Stimulated activated CD8-positive, alpha-beta memory T cell treated with anti-CD3 and anti-CD28 coated beads, Interleukin-4, amount 100 ng/mL, for 24 hours (primary cell): ENCODE measurements around the gene SYT3.
"Not testable (repeated sequence)": the region's sequence is repeated elsewhere in the genome, so short reads cannot be mapped to it uniquely, and the experiment has no call there.

Experiments used
- DNase-seq: peaks from one replicate; pipeline ENCODE4 v3.0.0-alpha.2; 2020; ENCODE audit warnings: low read depth

SYT3 gene

GRCh38 chr19:50636317-50637085 lies 3.2 kb downstream of the SYT3 start:
- no peak for DNase-seq

DNA sequence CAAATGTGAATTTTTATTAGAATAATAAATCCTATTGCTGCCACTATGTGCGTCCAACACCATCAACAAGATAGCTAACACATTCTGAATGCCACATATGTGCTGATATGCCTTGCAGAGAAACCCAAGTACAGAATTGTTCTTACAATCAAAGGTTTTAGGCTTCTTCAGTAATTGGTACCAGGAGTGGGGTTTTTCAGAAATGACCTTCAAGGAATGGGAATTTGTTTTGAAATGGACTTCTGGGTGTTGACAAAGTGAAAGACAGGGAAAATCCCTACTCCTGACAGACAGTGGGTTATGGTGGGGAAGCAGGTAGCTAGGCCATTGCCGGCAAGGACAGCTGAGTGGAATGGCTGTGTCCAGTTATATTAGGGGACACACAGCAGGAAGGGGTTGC lies 5.7 kb downstream of the SYT3 start:
- no peak for DNase-seq

- DNase-seq, result no peak
Observed at GRCh38 chr19:50633359-50633758, 6.3 kb downstream of the SYT3 start.

DNA sequence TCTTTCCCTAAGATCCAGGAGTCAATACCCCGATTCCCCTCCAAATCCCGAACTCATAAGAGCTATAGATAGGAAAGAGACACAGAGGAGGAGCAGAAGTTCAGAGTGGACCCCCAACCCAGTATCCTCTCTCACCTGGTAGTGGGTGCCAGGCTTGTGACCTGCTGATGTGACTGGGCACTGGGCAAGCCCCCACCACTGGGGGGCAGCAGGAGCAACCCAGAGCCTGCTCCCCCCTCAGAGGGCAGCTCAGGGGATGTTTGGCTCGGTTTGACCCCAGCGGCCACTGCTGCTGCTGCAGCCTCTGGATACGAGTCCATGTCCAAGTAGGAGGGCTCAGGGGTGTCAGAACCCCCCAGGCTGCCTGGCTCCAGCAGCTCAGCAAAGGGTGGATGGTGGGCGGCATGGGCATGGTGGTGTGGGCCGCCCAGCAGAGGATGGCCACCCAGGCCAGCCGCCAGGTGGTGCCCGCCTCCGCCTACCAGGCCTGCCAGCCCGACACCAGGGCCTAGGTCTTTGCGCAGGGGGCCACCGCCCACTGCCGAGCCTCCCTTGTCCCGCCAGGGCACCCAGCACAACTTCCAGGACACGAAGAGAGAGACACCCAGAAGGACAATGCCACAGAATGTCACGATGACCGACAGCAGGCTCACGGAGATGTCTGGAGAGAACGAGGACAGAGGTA lies 7.4 kb downstream of the SYT3 start:
- DNase-seq, result no peak

GRCh38 chr19:50629801-50630200 lies 9.9 kb downstream of the SYT3 start:
- DNase-seq, result no peak

DNA sequence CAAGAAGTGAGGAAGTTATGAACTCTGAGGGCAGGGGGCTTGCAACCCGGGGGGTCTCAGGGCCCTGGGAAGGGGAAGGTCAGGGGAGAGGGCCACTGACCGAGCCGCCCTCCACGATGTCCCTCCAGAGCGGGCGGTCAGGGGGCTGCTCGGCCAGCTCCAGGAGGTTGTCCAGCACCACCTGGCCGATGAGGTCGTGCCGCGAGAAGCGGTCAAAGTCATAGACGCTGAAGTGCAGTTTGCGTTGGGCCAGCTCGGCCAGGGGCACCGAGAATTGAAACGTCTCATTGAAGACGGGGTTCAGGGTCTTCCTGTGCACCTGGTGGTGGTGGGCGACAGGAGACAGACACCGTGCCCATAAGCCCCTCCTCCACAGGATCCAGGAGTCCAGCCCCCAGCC lies 10.5 kb downstream of the SYT3 start:
- DNase-seq, result no peak

DNA sequence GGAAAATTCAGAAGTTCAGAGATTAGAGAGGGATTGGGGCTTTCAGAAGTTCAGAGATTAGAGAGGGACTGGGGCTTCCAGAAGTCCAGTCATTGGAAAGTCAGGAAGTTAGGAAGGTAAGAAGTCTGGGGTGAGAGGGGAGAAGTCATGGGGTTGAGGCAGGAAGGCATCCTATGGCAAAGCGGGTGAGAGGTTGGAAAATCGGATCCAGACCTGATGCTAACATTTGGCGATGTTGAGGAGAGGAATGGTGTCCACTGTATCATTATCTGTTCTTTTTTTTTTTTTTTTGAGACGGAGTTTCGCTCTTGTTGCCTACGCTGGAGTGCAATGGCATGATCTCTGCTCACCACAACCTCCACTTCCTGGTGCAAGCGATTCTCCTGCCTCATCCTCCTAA lies 11.1 kb downstream of the SYT3 start:
- no peak for DNase-seq

DNA sequence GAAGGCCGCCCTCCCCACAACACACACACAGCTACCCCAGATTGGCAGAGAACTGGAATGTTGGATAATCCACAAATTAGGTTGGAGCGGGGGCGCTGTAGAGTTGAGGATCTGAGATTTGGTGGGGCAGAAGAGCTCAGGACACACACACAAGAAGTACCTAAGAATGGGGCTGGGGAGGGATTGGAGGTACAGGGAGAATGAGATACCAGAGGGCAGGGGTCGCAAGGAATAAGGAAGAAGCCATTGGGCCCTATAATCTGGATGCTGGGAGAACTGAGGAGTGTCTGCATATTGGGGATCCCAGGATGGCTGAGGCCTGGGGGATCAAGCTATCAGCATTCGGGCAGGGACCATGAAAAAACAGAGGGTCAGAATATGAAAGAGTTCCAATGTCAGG lies 11.5 kb downstream of the SYT3 start:
- DNase-seq, result no peak

- no peak for DNase-seq
Observed at GRCh38 chr19:50626795-50627194, 12.9 kb downstream of the SYT3 start.

- DNase-seq, result no peak
Observed at GRCh38 chr19:50626011-50626410, 13.7 kb downstream of the SYT3 start.

DNA sequence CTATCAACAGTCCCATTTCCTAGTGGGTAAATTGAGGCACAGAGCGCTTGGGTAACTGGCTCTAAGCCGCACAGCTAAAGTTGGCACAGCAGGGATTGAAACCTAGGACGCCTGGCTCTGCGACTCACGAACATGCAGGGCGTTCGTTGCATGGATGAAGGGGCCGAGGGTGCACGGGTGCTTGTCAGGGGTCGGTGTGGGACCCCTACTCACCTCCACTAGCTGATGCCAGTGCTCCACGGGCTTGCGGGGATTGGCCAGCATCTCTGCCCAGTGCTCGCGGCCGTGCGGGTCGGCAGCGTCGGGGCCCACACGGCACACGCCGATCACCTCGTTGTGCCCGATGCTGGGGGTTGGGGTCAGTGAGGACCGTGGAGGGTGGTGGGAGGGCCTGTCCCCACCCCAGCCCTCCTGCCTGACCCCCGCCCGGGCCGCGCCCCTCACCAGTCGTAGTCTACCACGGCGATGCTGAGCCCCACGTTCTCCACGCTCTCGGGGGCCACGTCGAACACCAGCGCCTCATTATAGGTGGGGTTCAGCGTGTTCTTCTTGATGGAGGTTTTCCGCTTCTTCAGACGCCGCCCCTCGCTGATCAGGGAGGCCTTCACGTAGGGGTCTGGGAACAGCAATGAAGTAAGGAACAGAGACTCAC lies 14.6 kb downstream of the SYT3 start:
- DNase-seq, result no peak

DNA sequence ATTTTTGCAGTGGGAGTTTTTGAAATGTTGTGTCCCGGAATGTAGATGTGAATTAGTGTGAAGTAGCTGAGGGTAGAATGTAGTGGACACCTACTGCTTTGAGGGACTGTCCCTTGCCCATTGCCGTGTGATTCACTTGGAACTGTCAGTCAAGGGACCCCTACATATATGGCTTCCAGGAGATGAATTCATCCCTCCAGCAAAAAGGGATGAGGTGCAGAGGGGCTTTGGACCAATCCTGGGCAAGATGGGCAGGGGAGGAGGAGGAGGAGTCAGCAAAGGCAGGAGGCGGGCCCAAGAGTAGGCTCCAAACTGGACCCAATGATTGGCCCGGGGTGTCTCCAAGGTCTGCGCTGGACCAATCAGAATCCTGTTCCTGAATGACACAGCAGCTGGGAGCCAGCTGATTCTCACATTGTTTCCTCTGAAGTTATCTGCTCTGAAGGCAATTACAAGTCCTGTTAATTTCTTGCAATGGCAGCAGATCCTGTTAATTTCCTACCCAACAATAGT lies 19.2 kb downstream of the SYT3 start:
- not testable (repeated sequence) for DNase-seq

DNA sequence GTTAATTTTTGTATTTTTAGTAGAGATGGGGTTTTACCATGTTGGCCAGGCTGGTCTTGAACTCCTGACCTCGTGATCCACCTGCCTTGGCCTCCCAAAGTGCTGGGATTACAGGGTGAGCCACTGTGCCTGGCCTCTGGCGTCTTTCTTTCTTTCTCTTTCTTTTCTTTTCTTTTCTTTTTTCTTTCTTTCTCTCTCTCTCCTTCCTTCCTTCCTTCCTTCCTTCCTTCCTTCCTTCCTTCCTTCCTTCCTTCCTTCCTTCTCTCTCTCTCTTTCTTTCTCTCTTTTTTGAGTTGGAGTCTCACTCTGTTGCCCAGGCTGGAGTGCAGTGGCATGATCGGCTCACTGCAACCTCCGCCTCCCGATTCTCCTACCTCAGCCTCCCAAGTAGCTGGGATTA lies 20.5 kb downstream of the SYT3 start:
- DNase-seq, result not testable (repeated sequence)

DNA sequence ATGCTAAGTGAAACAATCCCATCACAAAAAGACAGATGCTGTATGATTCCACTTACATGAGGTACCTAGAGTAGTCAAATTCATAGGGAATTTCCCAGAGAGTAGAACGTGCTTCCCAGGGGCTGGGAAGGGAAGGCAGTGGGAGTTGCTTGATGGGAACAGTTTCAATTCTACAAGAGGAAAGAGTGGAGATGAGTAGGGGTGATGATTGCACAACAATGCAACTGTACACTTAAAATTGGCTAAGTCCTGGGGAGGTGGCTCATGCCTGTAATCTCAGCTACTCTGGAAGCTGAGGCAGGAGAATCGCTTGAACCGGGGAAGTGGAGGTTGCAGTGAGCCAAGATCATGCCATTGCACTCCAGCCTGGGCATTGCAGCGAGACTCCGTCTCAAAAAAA lies 21.3 kb downstream of the SYT3 start:
- not testable (repeated sequence) for DNase-seq

DNA sequence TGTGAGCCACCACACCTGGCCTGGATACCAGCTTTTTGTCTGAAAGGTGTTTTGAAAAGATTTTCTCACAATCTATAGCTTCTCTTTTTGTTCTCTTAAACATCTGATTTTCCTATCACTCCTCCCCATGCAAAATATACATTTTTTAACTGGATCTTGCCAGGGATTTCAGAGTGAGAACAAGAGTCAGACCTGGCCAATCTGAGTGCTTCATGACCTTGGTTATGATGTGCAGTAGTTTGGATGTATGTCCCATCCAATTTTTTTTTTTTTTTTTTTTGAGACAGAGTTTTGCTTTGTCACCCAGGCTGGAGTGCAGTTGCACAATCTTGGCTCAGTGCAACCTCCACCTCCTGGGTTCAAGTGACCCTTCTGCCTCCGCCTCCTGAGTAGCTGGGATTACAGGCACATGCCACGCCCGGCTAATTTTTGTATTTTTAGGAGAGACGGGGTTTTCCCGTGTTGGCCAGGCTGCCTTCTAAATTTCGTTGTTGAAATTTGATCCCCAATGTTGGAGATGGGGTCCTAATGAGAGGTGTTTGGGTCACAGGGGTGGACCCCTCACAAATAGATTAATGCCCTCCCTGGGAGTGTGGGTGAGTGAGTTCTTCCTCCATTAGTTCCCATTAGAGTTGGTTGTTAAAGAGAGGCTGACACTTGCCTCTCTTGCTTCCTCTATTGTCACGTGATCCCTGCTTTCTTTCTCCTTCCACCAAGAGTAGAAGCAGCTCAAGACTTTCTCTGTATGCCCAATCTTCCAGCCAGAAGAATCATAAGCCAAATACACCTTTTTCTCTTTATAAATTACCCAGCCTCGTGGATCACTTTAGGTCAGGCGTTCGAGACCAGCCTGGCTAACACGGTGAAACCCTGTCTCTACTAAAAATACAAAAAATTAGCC lies 26.9 kb downstream of the SYT3 start:
- not testable (repeated sequence) for DNase-seq

- peak; percentile 71 for DNase-seq
Observed at GRCh38 chr19:50607874-50608785, 31.6 kb downstream of the SYT3 start.

DNA sequence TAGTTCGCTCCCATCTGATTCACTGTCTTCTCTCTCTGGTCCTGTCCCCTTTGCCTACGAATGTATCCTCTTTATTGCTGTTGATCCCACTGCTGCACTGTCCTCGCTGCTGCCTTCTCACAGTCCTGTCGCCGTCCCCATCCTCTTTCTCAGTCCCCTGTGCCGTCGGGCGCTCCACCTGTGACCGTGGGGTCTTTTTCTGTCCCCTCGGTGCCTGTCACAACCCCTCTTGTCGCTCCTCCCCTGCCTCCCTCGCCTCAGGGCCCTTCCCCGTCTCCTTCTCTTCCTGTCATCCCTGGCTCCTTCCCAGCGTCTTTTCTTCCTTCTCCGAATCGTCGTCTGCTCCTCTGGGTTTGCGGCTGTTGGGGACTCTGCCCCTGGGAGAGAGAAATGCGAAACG lies 32.3 kb downstream of the SYT3 start:
- no peak for DNase-seq

DNA sequence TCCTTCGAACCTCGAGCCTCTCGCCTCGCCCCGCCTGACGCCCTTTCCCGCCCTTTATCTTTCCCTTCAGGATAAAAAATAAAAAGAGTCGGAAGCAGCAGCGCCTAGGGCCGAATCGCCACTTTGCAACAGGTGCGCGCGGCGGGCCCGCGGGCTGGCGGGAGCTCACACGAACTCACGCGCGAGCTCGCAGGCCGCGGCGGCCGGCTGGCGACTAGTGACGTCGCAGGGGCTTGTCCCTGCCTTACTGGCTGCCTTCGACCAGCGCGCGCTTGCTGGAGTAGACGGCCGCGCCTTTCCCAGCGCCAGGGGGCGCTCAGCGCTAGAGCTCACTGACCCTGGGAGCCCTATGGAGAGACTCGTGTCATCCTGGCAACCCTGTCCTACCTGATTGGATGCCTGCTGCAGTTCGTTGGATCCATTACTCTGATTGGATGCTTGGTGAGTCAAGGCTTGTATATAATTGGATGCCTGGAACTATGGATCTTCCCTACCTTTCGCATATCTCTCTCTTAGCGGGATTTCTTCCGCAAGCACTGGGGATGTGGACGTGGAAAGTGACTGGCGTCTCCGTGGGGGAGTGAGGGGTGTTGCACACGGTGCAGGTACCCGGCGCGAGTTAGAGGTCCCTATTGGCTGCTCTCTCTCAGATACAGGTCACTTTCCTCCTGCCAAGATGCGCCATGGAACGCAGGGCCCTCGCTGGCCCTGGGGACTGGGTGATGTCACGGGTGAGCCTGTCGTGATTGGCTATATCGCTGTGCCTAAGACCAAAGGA lies 33.4 kb downstream of the SYT3 start:
- DNase-seq, result not testable (repeated sequence)

DNA sequence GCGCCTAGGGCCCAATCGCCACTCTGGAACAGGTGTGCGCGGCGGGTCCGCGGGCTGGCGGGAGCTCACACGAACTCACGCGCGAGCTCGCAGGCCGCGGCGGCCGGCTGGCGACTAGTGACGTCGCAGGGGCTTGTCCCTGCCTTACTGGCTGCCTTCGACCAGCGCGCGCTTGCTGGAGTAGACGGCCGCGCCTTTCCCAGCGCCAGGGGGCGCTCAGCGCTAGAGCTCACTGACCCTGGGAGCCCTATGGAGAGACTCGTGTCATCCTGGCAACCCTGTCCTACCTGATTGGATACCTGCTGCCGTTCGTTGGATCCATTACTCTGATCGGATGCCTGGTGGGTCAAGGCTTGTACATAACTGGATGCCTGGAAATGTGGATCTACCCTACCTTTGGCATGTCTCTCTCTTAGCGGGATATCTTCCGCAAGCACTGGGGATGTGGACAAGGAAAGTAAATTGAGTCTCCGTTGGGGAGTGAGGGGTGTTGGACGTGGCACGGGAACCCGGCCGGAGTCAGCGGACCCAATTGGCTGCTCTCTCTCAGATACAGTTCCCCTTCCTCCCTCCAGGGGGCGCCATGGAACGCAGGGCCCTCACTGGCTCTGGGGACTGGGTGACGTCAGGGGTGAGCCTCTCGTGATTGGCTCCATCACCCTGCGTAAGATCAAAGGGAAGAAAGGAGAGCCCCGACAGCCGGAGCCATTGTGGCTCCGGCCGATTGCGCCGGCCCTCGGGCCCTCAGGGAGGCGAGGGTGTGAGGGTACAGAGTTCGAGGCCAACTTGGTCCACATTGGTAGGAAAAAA lies 35.2 kb downstream of the SYT3 start:
- not testable (repeated sequence) for DNase-seq
